Heart right ventricle (tissue), 16 donors: ENCODE measurements around the gene LMNA. TPM values are rescaled to one million over a fixed set of nuclear protein-coding genes. Genes with fewer than 3 reads are reported as not detected.
"Not testable (repeated sequence)": the region's sequence is repeated elsewhere in the genome, so short reads cannot be mapped to it uniquely, and the experiment has no call there.

Source experiments
- ATAC-seq, 8 donors: fragments of 200-7000 bp; cut with Tn5 transposase; one replicate each; pipeline ENCODE4 v1.9.1; 2020; ENCODE audit warnings: mild to moderate bottlenecking in 8 of 8, moderate library complexity in 8 of 8, moderate number of reproducible peaks in 1 of 8
- DNase-seq, 2 donors: peaks; one replicate each; pipeline ENCODE4 v3.0.0-alpha.2; 2020
- H3K27ac ChIP-seq, 10 donors: fragments of 200-600 bp; sonication (generic) in 2 of 10; one replicate each; pipeline versions ENCODE4 v1.5.0 to v1.8.0; 2020 to 2022; ENCODE audit warnings: mild to moderate bottlenecking in 3 of 10
- H3K27me3 ChIP-seq, 7 donors: fragments of 200-600 bp; one replicate each; pipeline ENCODE4 v1.8.0; 2021 to 2022; ENCODE audit warnings: mild to moderate bottlenecking in 2 of 7
- H3K36me3 ChIP-seq, 9 donors: fragments of 200-600 bp; sonication (generic) in 1 of 9; one replicate each; pipeline versions ENCODE4 v1.5.0 to v1.8.0; 2020 to 2022; ENCODE audit warnings: mild to moderate bottlenecking in 2 of 9
- H3K4me1 ChIP-seq, 9 donors: fragments of 200-600 bp; sonication (generic) in 1 of 9; one replicate each; pipeline versions ENCODE4 v1.5.0 to v1.8.0; 2020 to 2022; ENCODE audit warnings: mild to moderate bottlenecking in 4 of 9
- H3K4me3 ChIP-seq, 10 donors: fragments of 200-600 bp; sonication (generic) in 2 of 10; one replicate each; pipeline versions ENCODE4 v1.5.0 to v1.8.0; 2020 to 2022; ENCODE audit warnings: mild to moderate bottlenecking in 7 of 10, moderate library complexity in 2 of 10
- H3K9me3 ChIP-seq, 11 donors: fragments of 200-600 bp in 10 of 11; sonication (generic) in 2 of 11; one replicate each; pipeline versions ENCODE4 v1.5.0 to v1.8.0; 2013 to 2022; ENCODE audit warnings: mild to moderate bottlenecking in 2 of 11, control low read depth in 1 of 11, moderate library complexity in 1 of 11
- WGBS, 2 donors: extraction: QIAGEN DNeasy Blood & Tissue Kit; methylation state at CpG; one replicate each; pipeline ENCODE4 v1.1.7; 2013; ENCODE audit warnings: inconsistent platforms in 1 of 2; 5-methylcytosine and 5-hydroxymethylcytosine counted together
- intact Hi-C, 10 donors: fragments of 100-400 bp; cut with DNase I; formaldehyde crosslinking; loops; one replicate each; pipeline versions ENCODE4 v1.11.1 to v1.14.2; 2022
- polyA plus RNA-seq, 2 donors: library from polyadenylated mRNA; stranded (reverse); fragments of 200-250 nt; gene quantifications; one replicate each; pipeline ENCODE4 v1.2.3, GENCODE V29; 2013
- total RNA-seq, 10 donors: library from RNA; stranded (reverse); fragmentation: NEBNext Ultra II Directional in 3 of 10; extraction: Animal tissue kit (Norgen Biotek cat#: 25700) in 3 of 10; gene quantifications; one replicate each; pipeline versions ENCODE4 v1.2.1 to v1.2.4, GENCODE V29; 2021 to 2023
- TF ChIP-seq, protein P1 (sequence below), 9 donors: fragments of 200-600 bp; sonication (generic) in 2 of 9; IDR thresholded peaks; one replicate each; pipeline versions ENCODE4 v1.5.0 to v1.8.0; 2021 to 2022; ENCODE audit warnings: antibody characterized with exemption in 9 of 9, mild to moderate bottlenecking in 5 of 9, moderate library complexity in 1 of 9
- donor health status: Arrhythmogenic right ventricular cardiomyopathy.
- donor health status: ischemic (EF 13 %, LVEDD 7.1; RV severe dilation, severe dysfunction).
- donor health status: healthy with polysubstance abuse.
- donor health status: DM: no; HTN: yes; CAD: no.
- donor health status: DM: no; HTN: no; CAD: no.
- donor health status: ischemic (EF 25% LVEDD 6.9; RV normal size, moderate dysfunction).
- donor health status: ischemic (EF 25% LVEDD 5.7; RV mildly dilated, moderate dysfunction).
- donor health status: healthy.
- donor health status: DM: yes; HTN: yes; CAD: no.
- donor health status: Ischemic cardiomyopathy.
- donor health status: ischemic (EF 35%, LVEDD 5.7; RV mildly dilated, moderate dysfunction).
- donor health status: nonischemic (EF 11% LVEDD 7.7; RV severe dilation, severe dysfunction).
- donor health status: DM: yes; HTN: yes; CAD: no.
- donor health status: PGD.
- donor health status: ischemic (EF 29% LVEDD 5.4; RV normal size, mild dysfunction).
- donor health status: nonischemic (EF 23%, LVEDD 6.1; RV moderate dilation, normal function).

Gene LMNA
- total and polyA plus RNA-seq, 12 donors: 213 to 554 (median 277) TPM

DNA sequence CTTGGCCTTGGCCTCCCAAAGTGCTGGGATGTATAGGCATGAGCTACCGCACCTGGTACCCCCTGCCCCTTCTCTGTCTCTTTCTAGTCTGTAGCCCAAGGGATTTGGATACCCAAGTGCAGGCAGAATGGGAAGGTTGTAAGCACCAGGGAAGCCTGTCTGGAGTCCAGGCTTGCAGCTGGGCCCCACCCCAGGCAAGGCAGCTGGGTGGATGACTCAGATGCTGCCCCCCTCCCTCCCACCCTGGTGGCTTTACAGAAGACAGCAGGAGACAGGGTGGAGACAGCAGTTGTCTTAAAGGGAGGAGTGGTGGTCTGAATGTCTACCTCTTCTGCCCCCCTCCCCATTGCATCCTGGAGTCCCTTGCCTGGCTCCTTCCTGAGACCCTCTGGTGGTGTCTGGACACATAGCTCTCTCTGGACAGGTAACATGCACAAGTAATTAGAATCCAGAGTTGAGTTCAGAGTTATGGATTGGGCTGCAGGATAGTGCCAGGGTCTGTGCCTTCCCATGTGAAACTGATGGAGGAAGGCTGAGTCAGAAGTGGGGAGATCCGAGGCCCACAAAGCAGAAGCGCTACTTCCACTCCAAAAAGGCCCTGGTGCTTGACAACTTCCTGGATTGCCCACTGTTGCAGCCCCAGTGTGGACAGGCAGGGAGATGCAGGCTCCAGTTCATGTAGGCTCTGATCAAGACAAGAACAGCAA lies 5.1 kb downstream of the LMNA start:
- TF ChIP-seq, protein P1, sequence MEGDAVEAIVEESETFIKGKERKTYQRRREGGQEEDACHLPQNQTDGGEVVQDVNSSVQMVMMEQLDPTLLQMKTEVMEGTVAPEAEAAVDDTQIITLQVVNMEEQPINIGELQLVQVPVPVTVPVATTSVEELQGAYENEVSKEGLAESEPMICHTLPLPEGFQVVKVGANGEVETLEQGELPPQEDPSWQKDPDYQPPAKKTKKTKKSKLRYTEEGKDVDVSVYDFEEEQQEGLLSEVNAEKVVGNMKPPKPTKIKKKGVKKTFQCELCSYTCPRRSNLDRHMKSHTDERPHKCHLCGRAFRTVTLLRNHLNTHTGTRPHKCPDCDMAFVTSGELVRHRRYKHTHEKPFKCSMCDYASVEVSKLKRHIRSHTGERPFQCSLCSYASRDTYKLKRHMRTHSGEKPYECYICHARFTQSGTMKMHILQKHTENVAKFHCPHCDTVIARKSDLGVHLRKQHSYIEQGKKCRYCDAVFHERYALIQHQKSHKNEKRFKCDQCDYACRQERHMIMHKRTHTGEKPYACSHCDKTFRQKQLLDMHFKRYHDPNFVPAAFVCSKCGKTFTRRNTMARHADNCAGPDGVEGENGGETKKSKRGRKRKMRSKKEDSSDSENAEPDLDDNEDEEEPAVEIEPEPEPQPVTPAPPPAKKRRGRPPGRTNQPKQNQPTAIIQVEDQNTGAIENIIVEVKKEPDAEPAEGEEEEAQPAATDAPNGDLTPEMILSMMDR (IDR thresholded peaks at IDR 0.05): peak in 1 of 9 donors; percentile 10
- DNase-seq (no peak), ATAC-seq (peak in 1 of 8 donors; percentile 3)
- H3K36me3 ChIP-seq: peaks cover 0 to 30% (median 0%) of the 10 kb centered on the region in 9 donors
- peaks cover 0 to 2% (median 0%) of the 10 kb centered on the region in 7 donors for H3K27me3 ChIP-seq
- peaks cover 42 to 88% (median 84%) of the 10 kb centered on the region in 9 donors for H3K4me1 ChIP-seq
- peak overlapping the region; percentile 1 to 100 (median 98) for H3K27ac ChIP-seq
- 38 to 52% methylated on average over 3 of the region's 3 CpGs for WGBS, 2 donors
- H3K4me3 ChIP-seq: peak overlapping the region in 9 of 10 donors; percentile 8 to 99 (median 95)
- intact Hi-C loops: no loop called here
- H3K9me3 ChIP-seq: no peaks in the 10 kb centered on the region

- no peak for ATAC-seq
- no peaks in the 10 kb centered on the region for H3K9me3 ChIP-seq
- H3K4me1 ChIP-seq: peaks cover 48 to 93% (median 89%) of the 10 kb centered on the region in 9 donors
- peaks cover 0 to 30% (median 0%) of the 10 kb centered on the region in 9 donors for H3K36me3 ChIP-seq
- DNase-seq: no peak
- 79 to 86% methylated on average over 3 of the region's 3 CpGs for WGBS, 2 donors
- H3K4me3 ChIP-seq: peak overlapping the region in 8 of 10 donors; percentile 8 to 99 (median 93)
- no peaks in the 10 kb centered on the region for H3K27me3 ChIP-seq
- H3K27ac ChIP-seq: peak overlapping the region in 9 of 10 donors; percentile 93 to 100 (median 98)
- TF ChIP-seq, protein P1 (IDR thresholded peaks at IDR 0.05): no peak
- intact Hi-C loops: no loop called here
These were observed 5.8 kb downstream of the LMNA start for GRCh38 chr1:156120318-156120717.

DNA sequence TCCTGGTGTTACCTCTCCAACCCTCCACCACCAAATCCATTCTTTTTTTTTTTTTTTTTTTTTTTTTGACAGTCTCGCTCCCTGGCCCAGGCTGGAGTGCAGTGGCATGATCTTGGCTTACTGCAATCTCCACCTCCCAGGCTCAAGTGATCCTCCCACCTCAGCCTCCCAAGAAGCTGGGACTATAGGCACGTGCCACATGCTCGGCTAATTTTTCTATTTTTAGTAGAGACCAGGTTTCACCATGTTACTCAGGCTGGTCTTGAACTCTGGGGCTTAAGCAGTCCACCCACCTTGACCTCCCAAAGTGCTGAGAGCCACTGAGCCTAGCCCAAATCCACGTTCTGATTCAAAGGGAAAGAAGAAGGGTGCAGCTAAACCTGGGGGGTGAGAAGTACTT lies 6.5 kb downstream of the LMNA start:
- peak overlapping the region in 7 of 10 donors; percentile 86 to 99 (median 95) for H3K4me3 ChIP-seq
- intact Hi-C loops: not testable (repeated sequence)

GRCh38 chr1:156121457-156121856 lies 6.9 kb downstream of the LMNA start:
- DNase-seq (no peak), ATAC-seq (no peak)
- peaks cover 0 to 30% (median 0%) of the 10 kb centered on the region in 9 donors for H3K36me3 ChIP-seq
- TF ChIP-seq, protein P1 (IDR thresholded peaks at IDR 0.05): no peak
- intact Hi-C loops: no loop called here
- 62 to 66% methylated on average over 4 of the region's 4 CpGs for WGBS, 2 donors
- peak overlapping the region in 8 of 10 donors; percentile 20 to 99 (median 88) for H3K4me3 ChIP-seq
- H3K9me3 ChIP-seq: no peaks in the 10 kb centered on the region
- H3K4me1 ChIP-seq: peaks cover 57 to 100% (median 99%) of the 10 kb centered on the region in 9 donors
- H3K27me3 ChIP-seq: no peaks in the 10 kb centered on the region
- H3K27ac ChIP-seq: peak overlapping the region; percentile 90 to 100 (median 98)

More for the DNA sequence above, 6.5 kb downstream of the LMNA start:
- not testable (repeated sequence) for H3K9me3 ChIP-seq, ATAC-seq, H3K27me3 ChIP-seq, DNase-seq
- peak overlapping the region; percentile 7 to 100 (median 98) for H3K27ac ChIP-seq
- H3K36me3 ChIP-seq: peaks cover 0 to 30% (median 0%) of the 10 kb centered on the region in 9 donors
- WGBS, 2 donors: 25 to 29% methylated on average over 4 of the region's 4 CpGs
- peaks cover 53 to 100% (median 96%) of the 10 kb centered on the region in 9 donors for H3K4me1 ChIP-seq
